Measurements from ENCODE around the gene C19orf12.
A peak's percentile ranks its signal among the peaks of the same experiment; 100 is the strongest.
"Not testable (repeated sequence)": the region's sequence is repeated elsewhere in the genome, so short reads cannot be mapped to it uniquely, and the experiment has no call there.

Gene C19orf12

GRCh38 chr19:29727906-29728305 lies 12.8 kb upstream of the C19orf12 start:
- no peak for DNase-seq

- DNase-seq: no peak
Measured at GRCh38 chr19:29724746-29725145, 9.7 kb upstream of the C19orf12 start.

- peak; percentile 90 for DNase-seq
Measured at GRCh38 chr19:29724102-29724641, 9.1 kb upstream of the C19orf12 start.

GRCh38 chr19:29717051-29717450 lies 2.0 kb upstream of the C19orf12 start:
- no peak for DNase-seq

- no peak for DNase-seq
Measured at GRCh38 chr19:29715701-29716581, 880 bp upstream of the C19orf12 start.

GRCh38 chr19:29714371-29714952 lies 599 bp downstream of the C19orf12 start:
- no peak for DNase-seq

GRCh38 chr19:29712744-29713516 lies 2.1 kb downstream of the C19orf12 start:
- DNase-seq: no peak

- no peak for DNase-seq
Measured at GRCh38 chr19:29711584-29712132, 3.4 kb downstream of the C19orf12 start.

- not testable (repeated sequence) for DNase-seq
Measured at GRCh38 chr19:29709440-29709798, 5.6 kb downstream of the C19orf12 start.

- no peak for DNase-seq
Measured at GRCh38 chr19:29708554-29709439, 6.3 kb downstream of the C19orf12 start.

GRCh38 chr19:29706635-29707034 lies 8.4 kb downstream of the C19orf12 start:
- DNase-seq: no peak

GRCh38 chr19:29705706-29706105 lies 9.4 kb downstream of the C19orf12 start:
- no peak for DNase-seq

- no peak for DNase-seq
Measured at GRCh38 chr19:29704562-29705558, 10.2 kb downstream of the C19orf12 start.

GRCh38 chr19:29702963-29703320 lies 12.1 kb downstream of the C19orf12 start:
- DNase-seq: no peak

GRCh38 chr19:29702161-29702962 lies 12.7 kb downstream of the C19orf12 start:
- DNase-seq: peak; percentile 76

- DNase-seq: no peak
Measured at GRCh38 chr19:29700498-29700897, 14.6 kb downstream of the C19orf12 start.

GRCh38 chr19:29699861-29700260 lies 15.2 kb downstream of the C19orf12 start:
- DNase-seq: no peak

GRCh38 chr19:29697523-29698261 lies 17.4 kb downstream of the C19orf12 start:
- no peak for DNase-seq

- no peak for DNase-seq
Measured at GRCh38 chr19:29696565-29696846, 18.6 kb downstream of the C19orf12 start.
